ENCODE results near the gene LRRC57.
"Not testable (repeated sequence)": the region's sequence is repeated elsewhere in the genome, so short reads cannot be mapped to it uniquely, and the experiment has no call there.

The LRRC57 gene

GRCh38 chr15:42548249-42549031 is at the start of gene LRRC57, which contains the start of gene HAUS2:
TSS of gene LRRC57 (minus strand) at chr15:42548793. CDS start at chr15:42548434, 359 bp downstream.
TSS of gene HAUS2 (plus strand) at chr15:42548838. CDS start at chr15:42548873, 35 bp downstream.
- peak; percentile 80 for DNase-seq

GRCh38 chr15:42595626-42596240 is 47.1 kb upstream of the LRRC57 start:
- DNase-seq, result no peak

GRCh38 chr15:42594095-42594494 is 45.5 kb upstream of the LRRC57 start:
- no peak for DNase-seq

- no peak for DNase-seq
Observed at GRCh38 chr15:42593143-42593542, 44.5 kb upstream of the LRRC57 start.

GRCh38 chr15:42592716-42593115 is 44.1 kb upstream of the LRRC57 start:
- DNase-seq, result no peak

GRCh38 chr15:42591238-42591934 is 42.8 kb upstream of the LRRC57 start:
- no peak for DNase-seq

GRCh38 chr15:42590619-42591237 is 42.1 kb upstream of the LRRC57 start:
- no peak for DNase-seq

- DNase-seq, result no peak
Observed at GRCh38 chr15:42584031-42584765, 35.6 kb upstream of the LRRC57 start.

- DNase-seq, result no peak
Observed at GRCh38 chr15:42582569-42583375, 34.2 kb upstream of the LRRC57 start.

- peak; percentile 67 for DNase-seq
Observed at GRCh38 chr15:42581272-42581730, 32.7 kb upstream of the LRRC57 start.

GRCh38 chr15:42578984-42579537 is 30.5 kb upstream of the LRRC57 start:
- no peak for DNase-seq

- DNase-seq, result no peak
Observed at GRCh38 chr15:42577514-42578031, 29.0 kb upstream of the LRRC57 start.

- no peak for DNase-seq
Observed at GRCh38 chr15:42576776-42577175, 28.2 kb upstream of the LRRC57 start.

GRCh38 chr15:42576040-42576594 is 27.5 kb upstream of the LRRC57 start:
- no peak for DNase-seq

- peak; percentile 93 for DNase-seq
Observed at GRCh38 chr15:42575188-42576039, 26.8 kb upstream of the LRRC57 start, which contains the start of gene STARD9. TSS of gene STARD9 (plus strand) at chr15:42575606. CDS start at chr15:42575716, 110 bp downstream.

- DNase-seq, result no peak
Observed at GRCh38 chr15:42558739-42559138, 10.1 kb upstream of the LRRC57 start.

GRCh38 chr15:42556550-42557207 is 8.1 kb upstream of the LRRC57 start:
- not testable (repeated sequence) for DNase-seq

GRCh38 chr15:42553554-42553953 is 5.0 kb upstream of the LRRC57 start:
- DNase-seq, result no peak
